GM18870 (cell line): Measurements from ENCODE around the gene ZNF77.
A peak's percentile ranks its signal among the peaks of the same experiment; 100 is the strongest.
"Not testable (repeated sequence)": the region's sequence is repeated elsewhere in the genome, so short reads cannot be mapped to it uniquely, and the experiment has no call there.

Experiments
- ATAC-seq: cut with Tn5 transposase; IDR thresholded peaks from one replicate; pipeline ENCODE4 v1.9.1; 2021; ENCODE audit warnings: moderate library complexity; ENCODE audit not compliant: unreplicated experiment

The ZNF77 gene

DNA sequence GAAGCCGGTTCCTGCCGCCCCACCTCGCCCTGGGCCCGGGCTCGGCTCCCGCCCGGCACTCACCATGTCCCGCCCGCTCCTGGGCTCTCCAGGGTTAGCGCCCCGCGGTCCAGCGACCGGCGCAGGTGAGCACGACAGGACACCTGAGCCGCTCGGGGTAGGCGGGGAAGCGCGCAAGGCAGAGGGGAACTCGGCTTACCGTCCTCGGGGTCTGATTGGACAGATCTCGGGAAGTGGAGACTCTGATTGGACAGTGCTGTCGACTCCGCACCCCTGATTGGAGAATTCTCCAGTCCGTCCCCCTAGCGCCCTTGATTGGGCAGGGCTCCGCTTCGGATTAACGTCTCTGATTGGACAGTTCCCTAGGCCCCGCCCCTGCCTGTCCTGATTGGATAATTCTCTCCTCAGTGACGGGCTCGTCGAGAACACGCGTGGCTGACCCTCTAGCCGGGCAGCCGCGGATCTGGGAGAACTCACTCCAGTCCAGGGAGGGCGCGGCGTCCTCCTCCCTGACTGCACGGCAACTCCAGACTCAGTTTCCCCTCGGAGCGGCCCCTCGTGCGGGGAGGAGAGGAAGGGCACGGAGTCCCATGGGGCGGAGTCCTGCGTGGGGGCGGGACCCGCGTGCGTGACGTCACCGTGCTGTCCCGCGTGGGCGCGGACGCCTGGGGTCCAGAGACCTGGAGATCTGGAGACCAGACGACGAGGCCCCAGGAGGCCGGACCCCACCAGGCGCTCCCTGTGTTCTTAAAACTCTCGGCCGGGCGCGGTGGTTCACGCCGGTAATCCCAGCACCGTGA, at the start of gene ZNF77:
Gene ZNF77, minus strand, starts transcription at position 197 of the 800 bp plus-strand sequence. Its CDS starts 131 bp downstream, at position 66.
- ATAC-seq: peak; percentile 91

DNA sequence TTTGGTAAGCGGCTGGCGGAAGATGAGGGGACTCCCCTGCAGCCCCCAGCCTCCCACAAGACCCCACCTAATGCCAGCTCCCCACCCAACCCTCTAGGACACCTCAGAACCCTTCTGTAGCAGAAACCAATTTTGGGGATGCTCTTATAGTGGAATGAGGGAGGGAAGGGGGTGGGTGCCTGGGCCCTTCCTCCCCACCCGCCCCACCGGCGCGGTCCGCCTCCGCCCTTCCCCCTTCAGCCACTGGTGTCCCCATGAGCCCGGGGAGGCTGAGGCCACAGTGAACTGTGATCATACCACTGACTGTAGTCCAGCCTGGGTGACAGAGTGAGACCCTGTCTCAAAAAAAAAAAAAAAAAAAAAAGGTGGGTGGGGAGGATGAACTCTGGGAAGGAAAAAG, 48.8 kb upstream of the ZNF77 start:
- ATAC-seq: no peak

DNA sequence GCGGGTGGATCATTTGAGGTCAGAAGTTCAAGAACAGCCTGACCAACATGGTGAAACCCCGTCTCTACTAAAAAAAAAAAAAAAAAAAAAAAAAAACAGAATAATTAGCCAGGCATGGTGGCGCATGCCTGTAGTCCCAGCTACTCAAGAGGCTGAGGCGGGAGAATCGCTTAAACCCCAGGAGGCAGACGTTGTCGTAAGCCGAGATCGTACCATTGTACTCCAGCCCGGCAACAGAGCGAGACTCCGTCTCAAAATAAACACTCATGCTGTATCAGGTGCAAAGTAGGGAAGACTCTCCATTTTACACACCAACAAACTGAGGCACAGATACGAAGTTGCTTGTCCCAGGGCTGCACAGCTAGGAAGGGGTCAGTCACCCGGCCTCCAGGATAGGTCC, 48.2 kb upstream of the ZNF77 start:
- ATAC-seq: no peak

DNA sequence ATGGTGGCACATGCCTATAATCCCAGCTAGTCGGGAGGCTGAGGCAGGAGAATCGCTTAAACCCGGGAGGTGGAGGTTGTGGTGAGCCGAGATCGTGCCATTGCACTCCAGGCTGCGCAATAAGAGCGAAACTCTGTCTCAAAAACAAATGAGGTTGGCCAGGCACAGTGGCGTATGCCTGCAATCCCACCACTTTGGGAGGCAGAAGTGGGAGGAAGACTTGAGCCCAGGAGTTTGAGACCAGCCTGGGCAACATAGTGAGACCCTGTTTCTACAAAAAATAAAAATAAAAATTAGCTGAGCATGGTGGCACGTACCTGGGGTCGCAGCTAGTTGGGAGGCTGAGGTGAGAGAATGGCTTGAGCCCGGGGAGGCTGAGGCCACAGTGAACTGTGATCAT, 47.6 kb upstream of the ZNF77 start:
- ATAC-seq: not testable (repeated sequence)

DNA sequence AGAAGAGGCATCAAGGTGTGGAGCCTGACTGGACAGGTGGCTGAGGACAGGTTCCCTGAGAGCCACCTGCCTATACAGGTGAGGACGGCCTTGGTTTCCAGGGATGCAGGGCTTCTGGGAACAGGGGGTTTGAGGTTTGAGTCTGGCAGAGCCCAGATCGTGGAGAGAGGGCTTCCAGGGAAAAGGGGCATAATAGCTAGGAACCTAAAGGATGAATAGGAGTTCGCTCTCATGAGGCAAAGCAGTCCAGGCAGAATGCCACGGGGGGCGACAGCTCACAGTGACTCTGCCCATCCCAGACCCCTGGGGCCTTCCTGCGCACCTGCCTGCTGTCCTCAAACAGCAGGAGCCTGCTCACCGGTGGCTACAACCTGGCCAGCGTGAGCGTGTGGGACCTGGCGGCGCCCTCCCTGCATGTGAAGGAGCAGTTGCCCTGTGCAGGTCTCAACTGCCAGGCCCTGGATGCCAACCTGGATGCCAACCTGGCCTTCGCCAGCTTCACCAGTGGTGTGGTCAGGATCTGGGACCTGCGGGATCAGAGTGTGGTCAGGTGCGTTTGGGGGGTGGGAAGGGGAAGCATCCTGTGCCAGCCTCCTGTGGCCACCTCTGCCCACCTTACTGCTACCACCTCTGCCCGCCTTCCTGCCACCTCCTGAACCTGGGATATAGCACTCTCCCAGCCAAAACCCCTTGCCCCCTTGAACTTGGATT, 44.6 kb upstream of the ZNF77 start:
- ATAC-seq: no peak

DNA sequence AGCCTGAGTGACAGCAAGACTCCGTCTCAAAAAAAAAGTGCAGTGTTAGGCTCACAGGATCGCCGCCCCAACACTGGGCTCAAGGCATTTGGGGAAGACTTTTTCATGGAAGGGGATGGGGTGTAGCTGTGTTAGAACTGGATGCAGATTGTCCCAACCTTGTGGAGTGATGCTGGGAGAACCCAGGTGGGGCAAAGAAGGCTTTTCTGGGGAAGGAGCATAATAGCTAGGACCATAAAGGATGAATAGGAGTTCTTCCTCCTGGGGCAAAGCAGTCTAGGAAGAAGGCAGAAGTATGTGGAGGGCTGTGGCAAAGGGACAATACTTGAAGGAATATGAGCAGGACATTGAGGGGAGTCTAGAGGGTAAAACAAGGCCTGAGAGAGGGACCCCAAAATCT, 43.8 kb upstream of the ZNF77 start:
- ATAC-seq: no peak

DNA sequence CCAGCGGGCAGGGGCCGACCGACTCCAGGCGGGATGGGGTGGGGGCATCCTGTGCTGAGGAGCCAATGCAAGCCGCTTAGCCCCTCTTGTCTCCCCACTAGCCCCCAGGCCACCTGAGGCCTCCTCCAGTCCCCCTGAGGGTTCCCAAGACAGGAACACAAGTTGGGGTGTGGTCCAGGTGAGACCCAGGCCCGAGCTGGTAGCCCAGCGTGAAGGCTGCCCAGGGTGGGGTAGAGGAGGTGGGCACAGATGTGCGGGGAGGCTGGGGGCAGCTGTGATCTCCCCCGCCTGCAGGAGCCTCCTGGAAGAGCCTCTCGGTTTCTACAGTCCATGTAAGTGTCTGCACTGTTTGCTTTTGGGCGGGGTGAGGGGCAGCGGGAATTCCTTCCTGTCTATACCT, 43.0 kb upstream of the ZNF77 start:
- ATAC-seq: no peak

DNA sequence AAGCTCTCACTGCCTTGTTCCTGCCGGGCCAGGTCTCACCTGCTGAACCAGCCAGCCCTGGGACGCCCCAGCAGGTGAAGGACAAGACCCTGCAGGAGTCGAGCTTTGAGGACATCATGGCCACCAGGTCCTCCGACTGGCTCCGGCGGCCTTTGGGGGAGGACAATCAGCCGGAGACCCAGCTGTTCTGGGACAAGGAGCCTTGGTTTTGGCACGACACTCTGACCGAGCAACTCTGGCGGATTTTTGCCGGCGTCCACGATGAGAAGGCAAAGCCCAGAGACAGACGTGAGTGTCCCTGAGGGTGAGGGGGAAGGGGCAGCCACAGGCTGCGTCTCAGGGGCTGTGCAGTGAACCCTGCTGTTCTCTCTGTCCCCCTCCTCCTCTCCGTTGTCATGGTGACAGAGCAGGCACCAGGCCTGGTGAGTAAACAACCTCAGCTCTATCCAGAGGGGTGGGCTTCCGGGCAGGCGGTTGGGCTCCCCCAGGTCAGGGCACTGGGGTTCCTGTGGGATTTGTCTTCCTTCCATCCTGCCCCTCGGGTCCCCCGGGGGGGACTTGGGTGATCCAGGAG, 42.3 kb upstream of the ZNF77 start:
- no peak for ATAC-seq

DNA sequence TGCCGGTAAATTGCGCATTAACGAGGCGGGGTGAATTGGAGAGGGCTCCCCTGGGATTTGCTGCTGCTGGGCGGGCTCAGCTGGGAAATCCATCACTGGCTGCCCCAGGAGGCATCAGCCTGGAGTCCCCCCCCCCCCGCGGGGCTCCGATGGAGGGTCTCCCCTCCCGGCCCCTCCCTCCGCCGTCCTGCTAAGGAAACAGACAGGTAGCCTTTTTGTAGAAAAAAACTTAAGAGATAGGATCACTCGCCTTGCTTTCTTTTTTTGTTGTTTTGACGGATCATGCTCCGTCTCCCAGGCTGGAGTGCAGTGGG, 39.4 kb upstream of the ZNF77 start:
- no peak for ATAC-seq

DNA sequence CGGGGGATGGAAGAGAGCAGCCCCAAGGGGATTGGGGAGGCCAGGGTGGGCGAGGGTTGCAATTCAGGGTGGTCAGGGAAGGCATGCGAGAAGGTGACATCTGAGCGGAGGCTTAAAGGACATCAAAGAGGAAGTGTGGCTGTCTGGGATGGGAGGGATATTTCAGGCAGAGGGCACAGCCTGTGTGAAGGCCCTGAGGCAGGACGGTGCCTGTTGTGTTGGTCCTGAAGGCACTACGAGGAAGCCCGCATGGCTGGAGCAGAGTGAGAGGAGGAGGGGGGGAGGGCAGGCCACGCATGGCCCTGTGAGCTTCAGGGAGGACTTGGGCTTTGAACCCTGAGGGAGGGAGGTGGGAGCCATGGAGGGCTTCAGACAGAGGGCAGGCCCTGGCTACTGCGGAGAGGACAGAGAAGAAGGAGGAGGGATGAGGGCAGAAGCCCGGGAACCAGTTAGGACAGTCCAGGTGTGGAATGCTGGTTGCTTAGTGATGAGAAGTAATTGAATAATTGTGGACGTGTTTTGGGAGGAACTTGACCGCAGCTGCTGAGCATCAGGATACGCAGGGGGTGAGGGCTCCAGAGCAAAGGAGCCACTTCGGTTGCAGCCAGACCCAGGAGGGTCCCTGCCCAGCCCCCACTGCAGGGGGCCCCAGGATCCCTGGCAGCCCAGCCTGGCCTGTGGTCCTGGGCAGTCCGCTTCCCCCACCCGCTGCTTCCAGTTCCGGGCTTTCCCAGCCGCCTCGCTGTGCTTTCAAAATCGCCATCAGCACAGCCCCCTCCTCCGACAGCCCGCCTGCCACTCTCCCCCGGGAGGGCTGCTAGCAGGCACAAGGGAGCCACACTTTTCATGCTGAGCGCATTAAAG, 38.8 kb upstream of the ZNF77 start:
- ATAC-seq: no peak

DNA sequence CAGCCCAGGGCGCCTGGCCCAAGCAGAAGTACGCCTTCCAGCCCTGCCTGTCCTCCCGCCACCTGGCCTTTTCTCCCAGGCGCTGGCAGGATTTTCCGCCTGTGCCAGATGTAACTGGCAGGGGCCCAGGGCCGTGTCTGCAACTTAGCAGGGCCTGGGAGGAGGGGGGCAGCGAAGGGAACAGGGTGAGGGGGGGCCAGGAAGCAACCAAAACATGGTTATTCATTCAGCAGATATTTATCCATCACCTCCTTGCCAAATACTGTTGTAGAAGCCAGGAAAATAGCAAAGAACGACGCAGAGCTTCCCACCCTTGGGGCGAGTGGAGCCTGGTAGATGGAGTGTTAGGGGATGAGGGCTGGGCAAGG, 38.2 kb upstream of the ZNF77 start:
- ATAC-seq: no peak

DNA sequence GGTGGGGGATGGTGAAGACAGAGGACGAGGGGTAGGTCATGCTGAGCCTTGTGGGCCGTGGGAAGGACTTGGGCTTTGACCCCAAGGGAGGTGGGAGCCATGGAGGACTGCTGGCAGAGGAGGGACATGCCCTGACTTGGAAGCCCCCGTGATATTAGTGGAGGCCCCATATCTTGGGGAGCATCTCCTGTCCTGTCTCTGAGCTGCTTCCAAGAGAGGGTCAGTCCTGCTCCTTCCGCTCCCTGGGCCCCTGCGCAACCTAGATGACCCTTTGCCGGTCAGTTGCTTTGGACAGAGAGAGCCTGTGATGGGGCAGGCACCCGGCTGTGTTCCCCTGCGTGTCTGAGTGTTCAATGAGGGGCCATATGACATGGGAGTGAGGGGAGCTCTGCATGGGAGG, 37.8 kb upstream of the ZNF77 start:
- no peak for ATAC-seq

DNA sequence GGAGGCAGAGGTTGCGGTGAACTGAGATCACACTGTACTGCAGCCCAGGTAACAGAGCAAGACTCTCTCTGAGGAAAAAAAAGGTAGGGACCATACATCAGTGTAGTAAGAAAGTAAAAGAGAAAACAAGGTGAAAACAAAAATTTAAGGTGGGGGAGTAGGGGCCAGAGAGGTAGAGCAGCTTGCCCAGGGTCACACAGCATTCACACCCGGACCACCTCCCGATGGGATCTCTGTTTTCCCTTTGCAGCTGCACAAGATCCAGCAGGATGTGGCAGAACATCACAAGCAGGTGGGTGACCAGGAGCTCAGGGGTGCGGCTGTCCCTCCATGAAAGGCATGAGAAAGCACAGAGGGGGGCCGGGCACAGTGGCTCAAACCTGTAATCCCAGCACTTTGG, 37.1 kb upstream of the ZNF77 start:
- no peak for ATAC-seq

DNA sequence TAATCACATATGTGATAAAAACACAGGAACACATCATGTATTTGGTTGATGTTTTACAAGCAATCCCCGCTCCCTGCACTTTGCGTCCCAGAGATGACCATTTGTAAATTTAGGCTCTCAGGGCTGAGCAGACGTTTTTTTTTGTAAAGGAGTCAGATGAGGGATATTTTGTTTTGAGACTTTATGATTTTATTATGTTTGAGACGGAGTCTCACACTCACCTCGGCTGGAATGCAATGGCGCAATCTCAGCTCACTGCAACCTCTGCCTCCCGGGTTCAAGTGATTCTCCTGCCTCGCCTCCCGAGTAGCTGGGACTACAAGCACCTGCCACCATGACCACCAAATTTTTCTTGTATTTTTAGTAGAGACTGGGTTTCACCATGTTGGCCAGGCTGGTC, 34.0 kb upstream of the ZNF77 start:
- no peak for ATAC-seq

DNA sequence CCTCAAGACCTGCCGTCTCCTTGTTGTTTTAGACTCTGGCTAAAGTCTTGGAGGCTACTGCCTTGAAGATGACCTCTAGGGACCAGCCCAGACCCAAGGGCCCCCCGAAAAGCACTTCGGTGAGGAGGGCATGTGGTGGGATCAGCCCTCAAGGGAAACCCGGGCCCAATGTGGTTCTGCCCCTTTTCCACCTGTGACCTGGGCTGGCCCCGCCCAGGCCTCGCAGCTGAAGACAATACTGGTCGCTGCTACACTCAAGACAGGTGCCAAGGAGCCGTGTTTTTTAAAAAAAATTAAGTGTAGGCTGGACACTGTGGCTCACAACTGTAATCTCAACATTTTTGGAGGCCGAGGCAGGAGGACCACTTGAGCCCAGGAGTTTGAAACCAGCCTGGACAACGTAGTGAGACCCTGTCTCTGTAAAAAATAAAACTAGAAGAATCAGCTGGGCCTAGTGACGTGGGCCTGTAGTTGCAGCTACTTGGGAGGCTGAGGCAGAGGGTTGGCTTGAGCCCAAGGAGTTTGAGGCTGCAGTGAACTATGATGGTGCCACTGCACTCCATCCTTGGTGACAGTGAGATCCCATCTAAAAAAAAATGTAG, 33.5 kb upstream of the ZNF77 start:
- ATAC-seq: no peak

DNA sequence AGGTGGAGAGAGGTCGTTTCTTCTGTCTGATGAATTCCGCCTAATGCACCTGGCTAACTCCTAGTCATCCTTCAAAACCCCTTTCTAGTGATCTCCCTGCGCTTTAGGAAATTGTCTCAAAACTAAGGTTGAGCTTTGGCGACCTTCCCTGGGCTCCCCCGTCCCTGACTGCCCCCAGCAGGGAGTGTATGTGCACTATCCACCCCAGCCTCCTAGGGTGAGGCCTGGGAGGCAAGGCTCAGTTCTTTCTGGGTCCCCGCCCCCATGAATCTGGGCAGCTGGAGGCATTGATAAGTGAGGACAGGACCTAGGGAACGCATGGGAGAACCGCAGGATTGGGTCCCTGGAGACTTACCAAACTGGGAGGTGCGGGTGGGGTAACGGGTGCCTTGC, 33.0 kb upstream of the ZNF77 start:
- no peak for ATAC-seq

DNA sequence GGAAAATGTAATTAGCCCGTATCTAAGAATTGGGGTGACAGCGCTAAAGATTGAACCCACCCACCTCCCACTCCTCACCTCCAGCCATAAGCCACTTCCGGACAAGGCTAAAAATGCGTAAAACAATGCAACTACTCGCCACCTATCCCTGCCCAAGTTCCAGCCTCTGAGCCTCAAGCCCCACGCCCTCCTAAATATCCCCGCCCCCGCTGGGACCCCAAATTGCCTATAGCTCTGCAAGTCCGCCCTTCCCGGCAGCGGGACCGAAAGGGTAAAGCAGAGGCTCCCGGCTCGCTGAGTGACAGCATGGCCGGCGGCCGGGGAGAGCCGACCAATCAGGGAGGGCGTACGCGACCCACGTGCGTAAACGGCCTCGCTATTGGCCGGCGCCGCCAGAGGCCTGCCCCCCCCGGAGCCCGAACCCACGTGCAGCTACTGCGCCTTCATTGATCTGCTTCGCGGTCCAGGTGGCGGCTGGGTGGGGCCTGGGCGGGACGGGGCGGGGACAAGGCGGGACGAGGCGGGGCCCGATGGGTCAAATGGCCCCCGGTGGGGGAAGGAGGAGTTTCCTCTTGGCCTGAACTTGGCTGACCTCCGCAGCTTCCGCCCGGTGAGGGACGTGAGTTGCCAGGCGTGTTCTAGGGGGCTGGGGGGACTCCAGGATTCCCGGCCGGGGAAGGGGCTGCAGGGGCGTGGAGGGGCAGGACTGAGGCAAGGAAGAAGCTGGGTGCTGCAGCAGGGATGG, 32.4 kb upstream of the ZNF77 start, which contains the start of gene TLE6:
Gene TLE6, plus strand, starts transcription at position 564 of the 745 bp plus-strand sequence. CDS start 670 bp downstream, outside the sequence.
- peak; percentile 57 for ATAC-seq

DNA sequence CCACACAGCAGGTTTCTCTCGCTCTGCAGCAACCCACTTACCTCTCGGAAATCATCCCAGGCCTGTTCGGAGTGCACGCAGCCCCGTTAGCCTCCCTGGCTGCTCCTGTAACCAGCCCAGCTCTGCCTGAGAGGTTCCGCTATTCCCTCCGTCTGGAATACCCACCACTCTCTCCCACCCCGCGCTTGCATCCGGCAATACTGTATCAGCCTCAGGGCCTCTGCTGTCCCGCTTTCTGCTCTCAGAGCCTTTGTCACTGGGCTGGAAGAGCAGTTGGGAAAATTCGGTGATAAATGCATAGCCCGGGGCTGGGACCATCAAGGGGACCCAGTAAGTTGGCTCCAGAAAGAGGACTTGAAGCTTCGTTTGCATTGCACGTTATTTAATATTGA, 31.8 kb upstream of the ZNF77 start:
- no peak for ATAC-seq

DNA sequence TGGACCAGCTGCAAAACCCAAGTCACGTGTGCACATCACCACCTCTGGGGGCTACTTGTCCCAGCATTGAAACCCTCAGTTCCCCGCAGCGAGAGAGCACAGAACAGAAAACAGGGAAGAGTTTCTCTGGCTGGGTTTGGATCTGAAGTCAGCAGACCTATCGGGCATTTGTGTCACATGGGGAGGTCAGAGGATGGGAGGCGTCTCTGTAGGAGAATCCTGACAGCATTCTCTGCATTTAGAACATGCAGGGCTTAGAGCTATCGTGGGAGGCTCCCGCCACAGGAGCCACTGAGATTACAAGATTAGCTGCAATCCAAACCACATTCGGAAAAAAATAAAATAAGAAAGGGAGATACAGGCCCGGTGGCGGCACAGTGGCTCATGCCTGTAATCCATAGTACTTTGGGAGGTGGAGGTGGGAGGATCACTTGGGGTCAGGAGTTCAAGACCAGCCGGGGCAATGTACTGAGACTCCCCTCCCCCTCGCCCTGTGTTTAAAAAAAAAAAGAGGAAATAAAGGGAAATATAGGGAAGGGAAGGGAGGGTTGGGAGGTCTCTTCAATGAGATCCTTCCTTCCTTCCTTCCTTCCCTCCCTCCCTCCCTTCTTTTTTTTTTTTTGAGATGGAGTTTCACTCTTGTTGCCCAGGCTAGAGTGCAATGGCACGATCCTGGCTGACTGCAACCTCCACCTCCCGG, 29.7 kb upstream of the ZNF77 start:
- no peak for ATAC-seq

DNA sequence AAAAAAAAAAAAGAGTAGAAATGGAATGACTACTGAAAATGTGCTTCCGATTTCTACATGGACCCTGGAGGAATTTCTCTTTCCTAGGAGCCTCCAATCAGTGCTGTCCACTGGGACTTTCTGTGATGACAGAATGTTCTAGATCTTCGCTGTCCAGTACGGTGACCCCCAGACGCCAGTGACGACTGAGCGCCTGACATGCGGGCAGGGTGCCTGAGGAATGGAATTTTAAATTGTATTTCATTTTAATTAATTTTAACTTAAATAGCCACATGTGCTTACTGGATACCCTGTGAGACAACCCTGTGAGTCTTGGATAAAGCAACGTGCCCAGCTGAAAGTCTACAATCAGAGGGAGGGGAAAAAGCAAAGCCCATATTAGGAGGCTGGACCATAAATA, 28.5 kb upstream of the ZNF77 start:
- ATAC-seq: no peak
